Stimulated activated naive CD4-positive, alpha-beta T cell (primary cell): ENCODE results near the gene TRIM36.
A peak's percentile ranks its signal among the peaks of the same experiment; 100 is the strongest.

Source experiments
- DNase-seq, 6 experiments: peaks; one replicate each; lab custom pipeline; 2025; lab: John Stamatoyannopoulos, UW

TRIM36 gene

DNA sequence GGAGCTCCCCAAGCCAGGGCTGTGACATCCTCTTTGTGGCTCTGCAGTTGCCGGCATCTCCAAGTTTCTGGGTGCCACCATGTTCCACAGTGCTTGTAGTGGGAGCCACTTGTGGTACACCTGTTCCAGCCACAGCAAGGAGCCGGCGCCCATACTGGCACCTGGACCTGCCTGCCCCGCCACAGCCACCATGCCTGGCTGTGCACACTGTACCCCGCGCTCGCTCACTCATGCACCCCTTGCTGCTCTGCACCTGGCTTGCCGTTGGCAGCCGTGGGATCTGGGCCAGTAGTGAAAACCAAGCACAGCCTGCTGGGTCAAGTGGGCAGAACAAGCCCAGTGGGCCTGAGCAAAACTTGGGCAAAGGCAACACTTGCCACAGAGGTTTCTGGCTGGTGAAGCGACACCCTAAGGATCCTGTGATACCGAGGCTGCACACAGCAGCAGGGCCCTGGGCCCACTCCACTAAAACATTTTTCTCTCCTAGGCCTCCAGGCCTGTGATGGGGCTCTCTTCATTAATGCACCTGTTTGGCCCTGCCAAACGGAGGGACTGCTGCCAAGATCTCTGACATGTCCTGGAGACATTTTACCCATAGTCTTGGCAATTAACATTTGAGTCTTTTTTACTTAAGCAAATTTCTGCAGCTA is 2.8 kb downstream of the TRIM36 start:
- no peak for DNase-seq

DNA sequence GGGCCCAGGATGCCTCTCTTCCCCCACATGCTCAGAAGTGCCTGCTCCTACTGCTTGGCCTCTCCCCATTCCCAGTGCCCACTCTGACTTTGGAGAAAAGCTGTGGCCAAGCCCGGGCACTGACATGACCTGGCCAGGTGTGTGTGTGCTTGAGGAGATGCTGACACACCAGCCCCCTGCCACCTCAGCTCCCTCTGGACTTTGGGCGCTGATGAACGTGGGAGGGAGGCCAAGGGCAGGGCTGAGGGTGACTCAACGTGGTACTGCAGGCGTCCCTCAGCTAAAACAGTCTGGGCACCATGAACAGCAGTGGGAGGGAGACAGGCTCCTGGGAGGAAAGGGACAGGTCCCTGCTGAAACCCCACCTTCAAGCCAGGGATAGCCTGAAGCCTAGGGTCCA is 3.9 kb downstream of the TRIM36 start:
- no peak for DNase-seq

DNA sequence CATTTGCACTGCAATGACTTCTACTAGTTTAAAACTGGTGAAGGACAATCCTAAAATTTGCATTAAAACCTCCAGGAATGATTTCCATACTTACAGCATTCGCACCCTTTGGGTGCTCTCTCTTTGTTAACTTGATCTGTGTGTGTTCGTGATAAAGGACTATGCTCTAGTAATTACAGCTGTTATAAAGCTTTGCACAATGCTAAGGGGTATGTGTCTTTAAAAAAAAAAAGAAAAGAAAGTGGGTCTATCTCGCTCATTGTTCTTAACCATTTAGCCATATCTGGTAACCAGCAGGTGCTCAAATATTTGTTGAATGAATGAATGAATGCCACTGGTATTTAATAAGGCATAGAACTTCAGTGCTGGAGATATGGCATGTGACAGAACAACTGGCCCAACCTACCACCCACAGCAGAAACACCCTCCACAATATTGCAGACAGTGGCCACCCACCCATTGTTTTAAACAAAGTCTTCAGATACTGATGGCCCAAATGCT is 8.7 kb downstream of the TRIM36 start:
- DNase-seq: no peak

DNA sequence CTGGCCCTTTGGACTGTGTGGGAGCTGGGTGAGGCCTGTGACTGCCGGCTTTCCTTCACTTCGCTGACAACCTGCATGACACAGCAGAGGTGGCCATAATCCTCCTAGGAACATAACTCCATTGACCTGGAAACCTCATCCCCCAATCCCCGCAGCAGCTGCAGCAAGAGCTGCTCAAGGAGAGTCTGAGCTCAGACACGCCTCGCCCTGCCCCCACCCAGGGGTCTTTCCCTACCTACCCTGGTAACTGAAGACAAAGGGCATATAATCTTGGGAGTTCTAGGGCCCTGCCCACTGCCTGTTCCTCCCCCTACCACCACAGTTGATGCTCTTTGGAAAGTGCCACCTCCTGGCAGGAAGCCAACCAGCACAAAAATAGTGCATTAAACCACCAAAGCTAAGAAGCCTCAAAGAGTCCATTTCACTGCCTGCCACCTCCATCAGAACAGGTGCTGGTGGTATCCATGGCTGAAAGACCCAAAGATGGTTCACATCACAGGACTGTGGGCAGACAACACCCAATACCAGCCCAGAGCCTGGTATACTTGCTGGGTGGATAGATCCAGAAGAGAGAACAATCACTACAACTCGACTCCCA is 18.4 kb downstream of the TRIM36 start:
- DNase-seq: no peak

DNA sequence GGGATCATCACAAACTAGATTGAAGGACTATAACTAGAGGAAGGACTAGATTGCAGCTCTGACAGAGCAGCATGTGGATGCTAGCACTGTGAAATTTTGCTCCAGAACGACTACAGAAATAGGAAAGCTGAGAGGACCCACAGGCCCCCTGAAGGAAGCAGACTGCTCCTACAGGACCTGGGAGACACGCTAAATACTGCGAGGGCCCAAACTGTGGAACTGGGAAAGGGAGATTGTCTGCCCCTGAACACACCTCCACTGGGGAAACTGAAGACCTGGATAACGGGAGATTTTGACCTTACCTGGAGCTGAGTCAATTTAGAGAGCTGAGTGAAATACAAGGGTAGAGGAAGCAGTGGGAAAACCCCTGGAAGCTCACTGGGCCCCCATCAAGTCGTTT is 19.2 kb downstream of the TRIM36 start:
- no peak for DNase-seq

DNA sequence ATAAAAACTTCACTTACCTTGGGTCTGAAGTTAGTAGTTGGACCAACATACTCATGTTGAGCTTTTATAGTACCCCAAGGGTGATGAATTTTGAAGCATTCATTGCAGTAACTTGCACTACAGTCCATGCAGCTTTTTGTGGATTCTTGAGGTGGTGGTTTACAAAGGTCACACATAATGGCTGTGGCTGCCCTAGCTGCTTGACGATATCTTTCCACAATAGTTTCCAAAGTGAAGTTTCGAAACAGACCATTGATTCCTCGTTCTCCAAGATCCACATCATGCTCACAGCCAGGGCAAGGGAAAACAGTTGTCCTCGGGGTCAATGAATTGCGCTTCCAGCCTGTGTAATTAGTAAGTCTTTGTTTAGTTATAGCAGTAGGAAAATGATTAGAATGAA is 22.7 kb downstream of the TRIM36 start:
- DNase-seq: no peak

DNA sequence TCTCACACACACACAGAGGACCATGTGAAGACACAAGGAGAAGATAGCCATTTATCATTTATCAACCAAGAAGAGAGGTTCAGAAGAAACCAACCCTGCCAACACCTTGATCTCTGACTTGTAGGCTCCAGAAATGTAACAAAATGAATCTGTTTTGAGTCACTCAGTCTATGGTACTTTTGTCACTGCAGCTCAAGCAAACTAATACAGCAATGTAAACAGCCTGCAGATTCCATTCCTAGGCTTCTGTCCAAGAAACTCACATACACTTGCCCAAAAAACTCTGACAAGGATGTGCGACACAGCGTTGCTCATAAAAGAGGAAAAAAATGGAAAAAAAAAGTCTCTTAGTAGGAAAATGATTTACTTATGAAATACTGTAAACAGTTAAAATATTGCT is 33.4 kb downstream of the TRIM36 start:
- DNase-seq: no peak

DNA sequence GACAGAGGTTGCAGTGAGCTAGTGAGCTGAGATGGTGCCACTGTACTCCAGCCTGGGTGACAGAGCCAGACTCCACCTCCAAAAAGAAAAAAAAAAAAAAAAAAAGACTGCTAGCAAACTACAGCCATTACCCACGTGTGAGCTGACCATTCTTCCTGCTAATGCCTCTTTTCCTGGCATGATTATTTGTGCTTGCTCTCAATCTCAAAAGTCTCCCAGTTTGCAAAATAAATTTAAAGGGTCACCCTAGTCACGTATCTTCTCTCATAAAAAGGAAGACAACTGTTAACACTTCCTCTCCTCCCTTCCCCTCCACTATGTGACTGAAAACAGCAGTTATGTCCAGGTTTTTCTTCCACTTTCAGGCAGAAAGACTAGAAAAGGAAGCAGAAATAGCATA is 37.2 kb downstream of the TRIM36 start:
- DNase-seq: no peak

DNA sequence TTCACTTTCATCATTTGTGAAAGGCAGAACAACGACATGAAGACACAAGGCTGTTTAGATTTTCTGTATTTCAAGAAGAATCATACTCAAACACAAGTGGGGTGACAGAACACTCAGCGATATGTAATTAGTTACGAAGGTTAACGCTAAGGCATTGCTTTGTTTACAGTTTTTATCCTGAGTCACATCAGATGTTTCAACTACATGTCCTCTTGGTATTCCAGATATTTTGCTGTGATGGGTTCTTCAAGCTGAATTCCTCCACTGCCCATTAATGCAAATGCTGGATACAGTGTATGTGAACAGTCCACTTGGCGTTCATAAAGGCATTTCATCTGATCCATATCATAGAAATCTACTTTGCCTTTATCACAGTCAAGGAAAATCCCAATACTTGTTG is 43.4 kb downstream of the TRIM36 start:
- DNase-seq: no peak

DNA sequence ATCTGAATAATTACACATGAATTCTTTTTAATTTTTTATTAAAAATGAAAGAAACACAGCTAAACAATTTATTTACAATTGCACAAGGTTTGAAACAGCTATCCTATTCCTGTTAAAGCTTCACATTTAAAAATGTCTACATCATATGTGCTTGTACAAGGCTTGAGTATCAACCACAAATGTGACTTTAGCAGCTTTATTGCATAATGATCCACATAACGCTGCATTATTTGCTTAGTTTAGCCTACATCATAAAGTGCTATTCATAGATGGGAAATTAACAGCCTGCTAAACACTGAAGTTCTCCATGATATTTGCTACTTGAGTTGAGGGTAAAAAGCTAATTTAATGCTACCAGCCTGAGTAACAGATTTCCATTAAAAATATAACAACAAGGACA is 45.0 kb downstream of the TRIM36 start:
- no peak for DNase-seq

DNA sequence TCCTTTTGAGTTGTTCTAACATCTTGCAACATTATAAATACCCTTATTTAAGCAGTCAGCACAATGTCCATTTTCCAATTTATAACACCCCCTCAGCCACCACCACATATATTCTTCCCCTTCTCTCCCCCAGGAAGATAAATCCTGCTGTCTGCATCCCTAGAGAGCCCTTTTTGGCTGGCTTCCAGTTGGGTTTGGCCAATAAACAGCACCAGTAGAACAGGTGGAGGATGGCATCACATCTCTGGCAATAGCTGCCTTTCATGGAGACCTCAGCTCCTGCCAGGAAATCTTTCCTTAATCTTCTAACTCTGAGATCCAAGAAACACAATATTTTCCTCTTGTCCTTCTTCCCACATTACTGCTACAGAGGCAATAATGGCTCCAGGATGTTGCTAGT is 53.7 kb downstream of the TRIM36 start:
- DNase-seq: no peak

DNA sequence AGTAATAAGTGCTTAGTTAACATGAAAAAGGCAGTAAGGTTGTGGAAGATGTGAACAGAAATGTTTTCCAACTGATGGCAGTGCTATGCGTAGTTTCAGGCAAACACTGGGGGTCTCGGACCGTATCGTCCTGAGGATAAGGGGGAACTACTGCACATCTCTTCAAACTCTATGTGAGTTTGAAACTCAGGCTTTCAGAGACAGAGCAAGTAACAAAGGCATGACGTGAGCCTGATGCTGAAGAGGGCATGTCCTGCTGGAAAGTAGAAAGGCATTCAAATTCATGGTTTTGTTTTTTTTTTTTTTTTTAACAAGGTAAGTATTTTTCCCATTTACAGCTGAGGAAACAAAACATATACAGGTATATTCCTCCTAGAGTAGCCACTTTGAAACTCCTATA is 59.9 kb downstream of the TRIM36 start:
- no peak for DNase-seq

DNA sequence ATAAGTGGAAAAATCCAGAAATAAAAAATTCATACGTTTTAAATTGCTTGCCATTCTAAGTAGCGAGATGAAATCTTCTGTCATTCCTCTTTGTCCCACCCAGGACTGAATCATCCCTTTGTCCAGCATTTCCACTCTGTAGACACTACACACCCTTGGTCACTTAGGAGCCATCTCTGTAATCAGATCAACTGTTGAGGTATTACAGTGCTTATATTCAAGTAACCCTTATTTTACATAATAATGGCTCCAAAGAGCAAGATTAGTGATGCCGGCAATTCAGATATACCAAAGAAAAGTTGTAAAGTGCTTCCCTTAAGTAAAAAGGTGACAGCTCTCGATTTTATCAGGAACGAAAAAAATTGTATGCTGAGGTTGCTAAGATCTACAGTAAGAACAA is 60.4 kb downstream of the TRIM36 start:
- DNase-seq: no peak

DNA sequence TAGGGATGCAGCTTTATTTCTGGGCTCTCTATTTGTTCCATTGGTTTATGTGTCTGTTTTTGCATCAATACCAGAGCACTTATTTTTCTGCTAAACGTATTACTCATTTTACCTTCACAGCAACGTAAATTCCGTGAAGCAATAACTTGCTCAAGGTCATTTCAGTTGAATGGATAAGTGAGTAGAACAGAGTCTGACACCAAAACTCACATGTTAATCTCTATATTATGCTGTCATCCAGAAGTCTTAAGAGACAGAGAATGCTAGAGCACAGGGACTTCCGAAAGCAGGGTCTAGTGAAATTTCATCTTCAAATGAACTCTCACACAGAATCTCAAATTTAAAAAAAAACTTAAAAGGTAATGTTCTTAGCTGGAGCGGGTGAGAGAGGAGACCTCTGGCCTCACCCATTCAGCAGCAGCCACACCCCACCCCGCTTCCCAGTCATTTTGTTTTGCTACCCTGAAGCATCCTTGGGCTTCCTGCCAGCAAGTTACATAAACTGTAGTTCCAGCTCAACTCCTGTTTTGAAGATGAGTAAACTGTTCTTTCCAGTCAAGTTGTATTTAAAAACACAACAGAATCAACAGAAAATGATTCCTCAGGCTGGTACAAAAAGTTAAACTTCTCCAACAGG is 69.3 kb downstream of the TRIM36 start:
- DNase-seq: no peak

DNA sequence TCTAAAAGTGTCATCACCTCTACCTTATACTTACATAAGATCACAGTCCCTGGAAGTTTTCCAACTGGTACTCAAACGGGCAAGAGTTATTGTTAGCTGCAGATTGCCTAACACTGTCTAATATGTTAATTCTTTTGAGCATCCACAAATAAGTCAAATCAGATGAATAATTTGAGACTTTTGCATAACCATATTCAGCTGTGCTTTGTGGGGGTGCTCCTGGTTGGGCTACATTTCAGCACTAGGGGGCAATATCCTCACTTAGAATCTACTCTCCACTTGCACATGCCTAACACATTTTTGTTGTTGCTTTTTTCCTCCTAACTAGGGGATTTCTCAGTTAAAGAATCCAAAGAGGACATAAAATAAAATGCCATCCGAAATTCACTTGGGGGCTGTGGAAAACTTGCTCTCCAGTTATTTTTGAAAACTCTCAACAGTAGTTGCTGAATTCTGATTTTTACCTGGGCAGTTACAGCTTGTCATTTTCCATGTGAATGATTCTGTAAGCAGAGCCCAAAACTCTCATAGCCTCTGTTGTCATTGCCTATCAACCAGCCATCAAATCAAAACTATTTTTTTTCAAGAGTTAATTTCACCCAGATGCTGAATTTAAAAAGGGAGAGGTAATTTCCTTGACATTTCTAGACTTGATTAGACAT is 71.5 kb downstream of the TRIM36 start:
- DNase-seq: peak in 4 of 6 experiments; percentile 1 to 8 (median 2)

DNA sequence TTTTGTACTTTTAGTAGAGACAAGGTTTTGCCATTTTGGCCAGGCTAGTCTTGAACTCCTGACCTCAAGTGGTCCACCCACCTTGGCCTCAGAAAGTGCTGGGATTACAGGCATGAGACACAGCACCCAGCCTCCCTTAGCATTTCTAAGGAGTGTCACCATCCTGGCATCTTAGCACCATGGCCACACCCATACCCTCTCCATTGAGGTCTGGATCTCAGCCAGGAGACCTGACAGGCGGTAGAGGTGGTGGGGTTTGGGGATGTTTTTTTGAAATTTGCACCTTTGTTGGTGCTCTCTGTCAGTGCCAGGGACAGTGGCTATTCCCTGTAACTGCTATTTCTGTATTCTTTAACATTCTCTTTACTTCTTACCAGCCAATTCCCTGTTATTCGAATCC is 72.5 kb downstream of the TRIM36 start:
- no peak for DNase-seq

DNA sequence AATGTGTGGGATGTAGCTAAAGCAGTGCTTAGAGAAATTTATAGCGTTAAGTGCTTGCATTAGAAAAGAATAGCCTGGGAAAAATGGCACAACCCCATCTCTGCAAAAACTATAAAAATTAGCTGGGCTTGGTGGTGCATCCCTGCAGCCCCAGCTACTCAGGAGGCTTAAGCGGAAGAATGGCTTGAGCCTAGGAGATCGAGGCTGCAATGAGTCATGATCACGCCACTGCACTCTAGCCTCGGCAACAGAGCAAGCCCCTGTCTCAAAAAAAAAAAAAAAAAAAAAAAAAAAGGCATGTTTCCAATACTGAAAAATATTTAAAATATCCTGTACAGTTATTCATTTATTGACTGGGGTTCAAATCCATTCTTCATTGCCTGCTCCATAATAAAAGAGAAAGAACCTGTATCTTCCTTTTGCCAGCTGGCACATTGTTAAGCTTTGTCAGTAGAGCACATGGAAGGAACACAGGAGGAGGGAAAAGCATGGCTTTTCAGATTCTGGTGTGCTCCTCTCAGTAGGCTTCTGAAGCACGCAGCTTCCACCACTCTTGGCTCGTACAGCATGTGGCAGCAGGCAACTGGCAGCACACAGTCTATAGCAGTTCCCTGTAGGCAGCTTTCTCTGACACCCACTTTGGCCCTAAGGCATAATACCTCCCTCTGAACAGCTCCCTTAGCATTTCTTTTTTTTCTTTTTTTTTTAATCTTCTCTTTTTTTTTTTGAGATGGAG is 73.5 kb downstream of the TRIM36 start:
- no peak for DNase-seq

DNA sequence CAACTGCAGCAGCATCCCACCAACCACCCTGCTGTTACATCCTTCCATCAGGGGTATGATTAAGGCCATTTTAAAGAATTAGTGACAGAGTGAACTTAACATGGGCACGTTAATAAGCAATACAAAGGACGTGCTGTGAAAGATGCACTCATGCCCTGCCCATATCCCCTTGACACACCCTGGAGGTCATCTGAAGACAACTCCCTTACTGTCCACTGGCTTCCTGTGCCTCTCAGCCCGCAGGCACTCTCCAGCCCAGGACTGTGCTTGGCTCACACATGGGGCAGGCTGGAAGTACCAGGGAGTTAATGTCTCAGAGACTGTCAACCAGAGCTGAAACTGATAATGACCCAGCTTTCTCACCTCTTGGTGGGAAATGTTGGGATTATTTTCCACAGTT is 81.8 kb downstream of the TRIM36 start:
- DNase-seq: no peak

DNA sequence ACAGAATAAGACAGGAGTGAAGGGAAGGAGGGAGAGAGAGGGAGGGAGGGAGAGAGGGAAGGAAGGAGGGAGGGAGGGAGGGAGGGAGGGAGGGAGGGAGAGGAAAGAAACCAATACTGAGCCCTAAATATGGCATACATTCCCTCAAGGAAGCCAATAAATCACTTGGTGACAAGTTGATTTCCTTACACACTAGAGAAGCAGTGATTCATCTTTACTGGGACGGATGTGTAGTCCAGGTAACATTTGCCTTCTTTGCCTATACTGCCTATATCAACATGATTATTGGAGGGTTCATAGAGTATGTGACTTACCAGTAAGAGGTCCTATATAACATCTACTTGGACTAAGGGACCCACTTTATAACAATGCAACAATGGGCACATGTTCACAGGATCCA is 83.2 kb downstream of the TRIM36 start:
- no peak for DNase-seq

DNA sequence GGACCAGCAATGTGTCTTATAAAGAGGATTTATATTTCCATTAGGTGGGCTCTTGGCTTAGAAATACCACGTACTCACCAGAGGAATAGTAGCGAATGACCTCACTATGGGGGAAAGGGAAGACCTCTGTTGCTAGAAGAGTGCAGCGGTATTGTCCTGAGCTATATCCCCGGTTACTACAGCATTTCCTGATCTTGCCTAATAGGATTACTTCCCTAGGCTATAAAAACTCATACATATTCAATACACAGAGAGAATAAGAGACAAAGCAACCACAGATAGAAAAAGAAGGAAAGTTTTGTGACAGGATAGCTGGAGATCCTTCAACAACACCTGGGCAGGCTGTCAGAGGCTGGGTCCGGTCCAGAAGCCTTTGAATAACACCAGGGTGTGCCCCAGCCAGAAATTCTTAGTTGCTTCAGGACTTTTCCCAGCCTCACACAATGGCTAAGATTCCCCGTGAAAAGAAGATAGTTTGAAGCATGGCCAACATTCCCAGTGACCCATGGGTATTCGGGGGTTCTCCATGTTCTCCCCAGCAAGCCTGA is 85.4 kb downstream of the TRIM36 start:
- DNase-seq: no peak

DNA sequence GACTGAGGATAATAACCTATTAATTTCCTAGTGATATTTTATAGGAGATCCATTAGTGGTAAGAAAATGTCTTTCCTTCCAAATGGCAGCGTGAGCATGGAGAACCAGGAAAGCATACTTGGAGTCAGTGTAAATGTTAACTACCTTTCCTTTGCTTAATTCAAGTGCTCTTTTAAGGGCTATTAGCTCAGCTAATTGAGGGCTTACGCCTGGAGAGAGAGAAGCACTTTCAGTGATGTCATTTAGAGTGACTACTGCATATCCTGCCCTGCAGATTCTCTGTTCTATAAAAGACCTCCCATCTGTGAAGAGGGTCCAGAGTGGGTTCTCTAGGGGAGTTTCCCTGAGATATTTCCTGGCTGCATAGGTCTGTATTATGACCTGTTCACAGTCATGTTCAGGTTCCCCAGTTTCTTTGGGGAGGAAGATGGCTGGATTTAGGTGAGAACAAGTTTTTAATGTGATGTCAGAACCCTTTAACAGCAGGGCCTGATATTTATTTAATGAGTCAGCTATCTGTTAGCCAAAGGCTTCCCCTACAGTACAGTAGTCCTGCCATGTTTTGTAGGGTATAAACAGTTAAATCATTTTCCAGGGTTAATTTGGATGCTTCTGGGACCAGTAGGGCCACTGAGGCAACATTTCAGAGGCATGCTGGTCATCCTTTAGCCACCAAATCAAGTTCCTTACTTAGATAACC is 89.6 kb downstream of the TRIM36 start:
- no peak for DNase-seq
